HepG2 (cell line): ENCODE measurements around the gene GGA2. TPM values are rescaled to one million over a fixed set of nuclear protein-coding genes. Genes with fewer than 3 reads are reported as not detected.
A peak's percentile ranks its signal among the peaks of the same experiment; 100 is the strongest.

Experiments
- ARNT2 ChIP-seq: sonication (generic); formaldehyde crosslinking; IDR thresholded peaks from 2 replicates; pipeline ENCODE4 v1.8.0; 2022; ENCODE audit warnings: mild to moderate bottlenecking, low read depth, missing genetic modification reagents, moderate library complexity
- BCL3 ChIP-seq: sonication (generic); formaldehyde crosslinking; IDR thresholded peaks from 2 replicates; pipeline ENCODE4 v1.5.1; 2020; ENCODE audit warnings: mild to moderate bottlenecking, missing genetic modification reagents, moderate library complexity
- CAMTA2 ChIP-seq: sonication (generic); formaldehyde crosslinking; IDR thresholded peaks from 2 replicates; pipeline ENCODE4 v1.4.0; 2020; ENCODE audit warnings: mild to moderate bottlenecking, missing genetic modification reagents, borderline replicate concordance
- GATAD1 ChIP-seq: IDR thresholded peaks from 2 replicates; pipeline ENCODE4 v1.6.1; 2016; ENCODE audit warnings: missing genetic modification reagents, missing compliant biosample characterization
- NCOR1 ChIP-seq: fragments of 200-600 bp; sonication (generic); IDR thresholded peaks from 2 replicates; pipeline ENCODE4 v1.7.0; 2017; ENCODE audit warnings: antibody characterized with exemption, low read length, borderline replicate concordance
- PHF5A ChIP-seq: IDR thresholded peaks from one replicate; pipeline ENCODE4 v1.6.1; 2018; ENCODE audit warnings: low read depth, missing genetic modification reagents; ENCODE audit not compliant: unreplicated experiment
- YY1 ChIP-seq: IDR thresholded peaks from 2 replicates; pipeline ENCODE4 v1.6.1; 2011; ENCODE audit warnings: low read length, low read depth, moderate library complexity, mild to moderate bottlenecking; ENCODE audit not compliant: insufficient read depth, insufficient replicate concordance
- ZBTB49 ChIP-seq: sonication (generic); formaldehyde crosslinking; IDR thresholded peaks from 2 replicates; pipeline ENCODE4 v1.4.0; 2020; ENCODE audit warnings: missing genetic modification reagents, borderline replicate concordance
- ZHX2 ChIP-seq, 2 experiments: sonication (generic) in 1 of 2; formaldehyde crosslinking in 1 of 2; IDR thresholded peaks; 2 replicates each; pipeline versions ENCODE4 v1.6.1 to v1.9.0; 2014 to 2022; ENCODE audit warnings: antibody characterized with exemption in 1 of 2, borderline replicate concordance in 1 of 2, inconsistent platforms in 1 of 2, low read depth in 1 of 2, missing genetic modification reagents in 1 of 2
- ZNF33A ChIP-seq: sonication (generic); formaldehyde crosslinking; IDR thresholded peaks from 2 replicates; pipeline ENCODE4 v1.5.1; 2020; ENCODE audit warnings: missing genetic modification reagents, mild to moderate bottlenecking, moderate library complexity, borderline replicate concordance
- ZNF354B ChIP-seq: sonication (generic); formaldehyde crosslinking; IDR thresholded peaks from 2 replicates; pipeline ENCODE4 v1.8.0; 2022; ENCODE audit warnings: mild to moderate bottlenecking, missing genetic modification reagents
- ZNF362 ChIP-seq: sonication (generic); formaldehyde crosslinking; IDR thresholded peaks from 2 replicates; pipeline ENCODE4 v1.4.0; 2020; ENCODE audit warnings: missing genetic modification reagents, mild to moderate bottlenecking, borderline replicate concordance
- ZNF496 ChIP-seq: sonication (generic); formaldehyde crosslinking; IDR thresholded peaks from 2 replicates; pipeline ENCODE4 v1.8.1; 2023; ENCODE audit warnings: mild to moderate bottlenecking, moderate library complexity, missing genetic modification reagents; ENCODE audit not compliant: insufficient replicate concordance
- ZNF547 ChIP-seq: sonication (generic); formaldehyde crosslinking; IDR thresholded peaks from 2 replicates; pipeline ENCODE4 v1.5.1; 2020; ENCODE audit warnings: mild to moderate bottlenecking, missing genetic modification reagents
- ZNF549 ChIP-seq: sonication (generic); formaldehyde crosslinking; IDR thresholded peaks from 2 replicates; pipeline ENCODE4 v1.5.0; 2020; ENCODE audit warnings: missing genetic modification reagents
- ZNF747 ChIP-seq: sonication (generic); formaldehyde crosslinking; IDR thresholded peaks from 2 replicates; pipeline ENCODE4 v1.8.1; 2023; ENCODE audit warnings: missing genetic modification reagents, mild to moderate bottlenecking, borderline replicate concordance
- polyA plus RNA-seq, 8 experiments: library from polyadenylated mRNA; depleted of rRNA in 3 of 8; stranded (reverse) in 7 of 8; unstranded in 1 of 8; fragments of >200 nt; fragmentation: Illumina TruSeq in 4 of 8; extraction: Trizol in 4 of 8; gene quantifications; 2 replicates each; pipeline versions ENCODE4 v1.2.1 to v1.2.3, GENCODE V29; 2011 to 2016; ENCODE audit warnings: low read depth in 4 of 8, missing spikeins in 1 of 8, mixed read lengths in 1 of 8; ENCODE audit not compliant: insufficient read depth in 1 of 8
- total RNA-seq, 5 experiments: library from RNA; depleted of rRNA; stranded (reverse); fragments of >200 nt; fragmentation: Illumina TruSeq; extraction: Trizol; gene quantifications; 2 replicates each; pipeline ENCODE4 v1.2.3, GENCODE V29; 2016; ENCODE audit warnings: low read depth in 1 of 5

GGA2 gene
- total and polyA plus RNA-seq, 2 of the 13 experiments (the other 11 are each of a cell fraction or from before 2014, with no cell fraction given), result 51.5 to 69.8 TPM

- peak; percentile 76; the same call in 1 of the 2 replicates for TF ChIP-seq GATAD1 (CRISPR knock-in tag)
- TF ChIP-seq ZNF547, result peak; percentile 98
- TF ChIP-seq ZNF549 (CRISPR knock-in tag), result no peak
- 0 out of 2 replicates have a peak, but pooled peaks have one; percentile 73 for TF ChIP-seq CAMTA2 (CRISPR knock-in tag)
- peak; percentile 63 for TF ChIP-seq PHF5A
- 0 out of 2 replicates have a peak, but pooled peaks have one; percentile 68 for TF ChIP-seq ZBTB49 (CRISPR knock-in tag)
- peak; percentile 94 for TF ChIP-seq ZNF354B (CRISPR knock-in tag)
- peak; percentile 51; the same call in 1 of the 2 replicates for TF ChIP-seq ZNF362 (CRISPR knock-in tag)
- peak; percentile 5; the same call in 1 of the 2 replicates for TF ChIP-seq ZNF747 (CRISPR knock-in tag)
- TF ChIP-seq NCOR1, result no peak; the same call in 1 of the 2 replicates
- peak; percentile 93 for TF ChIP-seq BCL3 (CRISPR knock-in tag)
- TF ChIP-seq ZHX2 (IDR thresholded peaks at IDR 0.05; ENCODE audit: low read depth), result 0 out of 2 replicates have a peak, but pooled peaks have one; percentile 33
- peak; percentile 96 for TF ChIP-seq ZHX2 (CRISPR knock-in tag; IDR thresholded peaks at IDR 0.05; ENCODE audit: borderline replicate concordance)
- TF ChIP-seq ZNF496 (CRISPR knock-in tag), result no peak
- no peak; the same call in 1 of the 2 replicates for TF ChIP-seq ZNF33A
- TF ChIP-seq ARNT2, result peak; percentile 99; the same call in 1 of the 2 replicates
- TF ChIP-seq YY1, result peak; percentile 92
Measured at GRCh38 chr16:23510164-23510914, at the start of gene GGA2 (continued).
